Testis (tissue), 2 donors: ENCODE results near the gene JAML.

Experiments used
- CTCF ChIP-seq, 3 experiments: fragments of 450-650 bp in 2 of 3; fragments of 200-600 bp in 1 of 3; sonication (generic) in 1 of 3; IDR thresholded peaks; one replicate each; pipeline ENCODE4 v1.5.1; 2016 to 2019; ENCODE audit warnings: antibody characterized with exemption in 3 of 3, mild to moderate bottlenecking in 2 of 3, moderate library complexity in 1 of 3
- POLR2A ChIP-seq: fragments of 450-650 bp; IDR thresholded peaks from one replicate; pipeline ENCODE4 v1.6.1; 2017; ENCODE audit warnings: antibody characterized with exemption, mild to moderate bottlenecking, moderate library complexity

GRCh38 chr11:118243161-118243560, 18.4 kb upstream of the JAML start:
- no peak for TF ChIP-seq POLR2A
- TF ChIP-seq CTCF (IDR thresholded peaks at IDR 0.05) = no peak
